ENCODE data around the gene PTPRR. TPM values are rescaled to one million over a fixed set of nuclear protein-coding genes. Genes with fewer than 3 reads are reported as not detected.

The PTPRR gene
- total and polyA plus RNA-seq, 2 donors (not counting 3 experiments of a cell fraction or from before 2014, with no cell fraction given) = 0.46 to 1.1 TPM

GRCh38 chr12:70659077-70659606 lies 261.4 kb downstream of the PTPRR start:
- Histone ChIP-seq H3K9me1 (replicated peaks; ENCODE audit: control insufficient read depth, extremely low read depth, insufficient read depth, low read length) (no peaks in the 10 kb centered on the region), H3K27me3 (ENCODE audit: control insufficient read depth in 2 of 2, insufficient read depth in 2 of 2, low read length in 2 of 2) (no peaks in the 10 kb centered on the region), H2AFZ (ENCODE audit: low read depth, low read length) (no peak overlapping the region), H3K9ac (replicated peaks; ENCODE audit: extremely low read depth, insufficient read depth, low read length) (no peak overlapping the region), H3K4me3 (replicated peaks in 1 of 3; ENCODE audit: insufficient read depth in 1 of 3, low read depth in 1 of 3, low read length in 3 of 3) (no peak overlapping the region), H3K4me2 (ENCODE audit: insufficient read depth, low read length) (no peak overlapping the region), H3K4me1 (ENCODE audit: control insufficient read depth, extremely low read depth, insufficient read depth, low read length) (peaks cover 29% of the 10 kb centered on the region), H3K9me3 (replicated peaks; ENCODE audit: control insufficient read depth, insufficient read depth, low read length) (no peaks in the 10 kb centered on the region), H3K79me2 (ENCODE audit: control insufficient read depth, insufficient read depth, low read length) (no peaks in the 10 kb centered on the region), H4K20me1 (replicated peaks; ENCODE audit: control insufficient read depth, extremely low read depth, insufficient read depth, low read length) (no peaks in the 10 kb centered on the region), H3K27ac (ENCODE audit: insufficient read depth, low read depth, low read length) (no peak overlapping the region), H3K36me3 (ENCODE audit: control insufficient read depth in 2 of 2, extremely low read depth in 1 of 2, insufficient read depth in 2 of 2, low read length in 2 of 2) (no peaks in the 10 kb centered on the region)
- intact Hi-C loops (cut with micrococcal nuclease) (no loop called here), dilution Hi-C loops (cut with MboI; ENCODE audit: extremely low pct_ligation_motif_present, low sequenced_read_pairs) (no loop called here)
- CTCF ChIA-PET = interaction anchor here (0.7 to 1.2 kb wide), 3 partner anchors 23 to 60 kb away, joined by 3 to 4 read pairs (median 4); no protein-coding TSS in a partner anchor
- no peak for FAIRE-seq
- no peak for DNase-seq (ENCODE audit: low read depth, low spot score)
- POLR2A ChIA-PET = no interaction called here
- TF ChIP-seq FOS (IDR thresholded peaks at IDR 0.05; ENCODE audit: borderline replicate concordance, insufficient read depth, low read length) (no peak), EZH2 (IDR thresholded peaks at IDR 0.05; ENCODE audit: borderline replicate concordance, low read depth, low read length, severe bottlenecking) (no peak), CTCF (IDR thresholded peaks at IDR 0.05; ENCODE audit: extremely low read depth in 1 of 2, insufficient read depth in 1 of 2, low read depth in 1 of 2, low read length in 2 of 2) (no peak), MAX (IDR thresholded peaks at IDR 0.05; ENCODE audit: insufficient read depth, insufficient read length) (no peak), MYC (IDR thresholded peaks at IDR 0.05; ENCODE audit: low read depth, low read length) (no peak), GATA2 (IDR thresholded peaks at IDR 0.05; ENCODE audit: insufficient read depth, insufficient read length, low read depth, low read length) (no peak), POLR2AphosphoS5 (IDR thresholded peaks at IDR 0.05; ENCODE audit: insufficient read depth, low read depth, low read length) (no peak), JUN (IDR thresholded peaks at IDR 0.05; ENCODE audit: borderline replicate concordance, insufficient read depth, insufficient read length, low read depth) (no peak), POLR2A (IDR thresholded peaks at IDR 0.05; ENCODE audit: low read depth, low read length) (no peak)
- no TSS peak for BruUV-seq (replicated peaks)
